ENCODE data around the gene TMEM212.
"Not testable (repeated sequence)": the region's sequence is repeated elsewhere in the genome, so short reads cannot be mapped to it uniquely, and the experiment has no call there.

The TMEM212 gene

DNA sequence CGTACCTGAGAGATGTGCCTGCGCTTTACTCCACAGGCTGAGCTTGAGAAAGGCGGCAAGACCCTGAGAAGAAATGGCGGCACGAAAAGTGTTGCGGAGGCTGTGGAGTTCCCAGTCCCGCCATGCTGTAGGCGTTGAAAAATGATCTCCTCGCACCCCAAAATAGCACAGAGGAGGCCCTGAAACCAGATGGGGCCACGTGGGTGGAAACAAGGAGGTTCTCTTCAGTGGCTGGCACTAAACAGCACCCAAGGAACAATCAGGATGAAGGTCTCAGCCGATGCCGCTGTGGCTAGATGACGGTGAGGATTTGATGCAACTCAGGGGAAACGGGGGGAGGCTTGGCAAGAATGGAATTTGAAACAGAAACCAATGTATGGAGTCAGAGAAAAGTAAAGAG, 57.3 kb downstream of the TMEM212 start:
- no peak for DNase-seq

DNA sequence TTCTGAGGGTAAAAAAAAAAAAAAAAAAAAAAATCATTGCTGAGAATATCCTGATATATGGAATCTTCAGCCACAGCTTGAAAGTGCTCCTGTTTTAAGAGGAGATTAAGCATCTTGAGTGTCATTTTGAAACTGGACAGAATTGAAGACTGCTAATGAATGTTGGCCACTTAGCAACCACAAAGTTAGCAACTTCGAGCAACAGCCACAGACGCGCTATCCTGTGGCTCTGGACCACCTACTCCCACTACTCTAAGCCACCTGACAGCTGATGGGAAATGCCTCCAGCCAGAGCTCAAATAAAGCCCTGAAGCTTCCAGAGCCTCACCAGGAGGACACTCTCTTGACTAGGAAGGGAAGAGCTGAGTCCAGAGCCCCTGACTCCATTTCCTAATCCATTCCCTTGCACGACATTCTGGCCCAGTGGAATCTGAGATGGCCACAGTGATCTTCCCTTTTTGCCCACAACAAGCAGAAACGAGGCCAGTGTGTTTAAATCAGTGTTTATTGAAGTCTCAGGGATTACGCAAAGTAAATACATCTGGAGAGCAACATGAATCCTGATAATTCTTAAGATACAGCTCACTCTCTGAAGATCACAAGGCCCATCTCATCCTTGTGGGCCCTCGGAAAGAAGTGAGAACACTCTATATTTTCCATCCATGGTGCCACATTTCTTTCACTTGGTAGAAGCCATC, 58.6 kb downstream of the TMEM212 start:
- no peak for DNase-seq

DNA sequence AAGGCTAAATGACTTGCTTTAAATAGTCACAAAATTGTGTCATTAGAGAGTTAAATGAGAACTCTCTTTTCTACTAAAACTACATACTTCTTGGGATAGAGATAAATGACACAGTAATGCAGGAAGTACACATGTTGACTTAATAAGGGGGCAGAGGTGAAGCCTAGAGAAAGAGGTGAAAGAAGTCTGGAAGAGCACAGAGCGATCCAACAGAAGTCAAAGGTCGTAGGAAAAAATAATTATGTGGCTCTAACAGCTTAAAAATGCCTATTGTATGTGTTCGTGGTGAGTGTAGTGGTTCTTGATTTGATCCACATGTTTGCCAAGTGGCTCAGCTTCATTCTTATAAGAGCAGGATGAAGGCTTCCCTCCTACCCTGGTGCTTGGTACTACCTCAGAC, 61.7 kb downstream of the TMEM212 start:
- no peak for DNase-seq

DNA sequence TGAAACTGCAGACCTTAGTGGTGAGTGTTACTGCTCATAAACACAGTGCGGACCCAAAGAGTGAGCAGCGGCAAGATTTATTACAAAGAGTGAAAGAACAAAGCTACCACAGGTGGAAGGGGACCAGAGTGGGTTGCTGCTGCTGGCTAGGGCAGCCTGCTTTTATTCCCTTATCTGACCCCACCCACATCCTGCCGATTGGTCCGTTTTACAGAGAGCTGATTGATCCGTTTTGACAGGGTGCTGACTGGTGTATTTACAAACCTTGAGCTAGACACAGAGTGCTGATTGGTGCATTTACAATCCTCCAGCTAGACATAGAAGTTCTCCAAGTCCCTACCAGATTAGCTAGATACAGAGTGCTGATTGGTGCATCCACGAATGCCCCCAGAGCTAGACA, 63.4 kb downstream of the TMEM212 start:
- DNase-seq = not testable (repeated sequence)

DNA sequence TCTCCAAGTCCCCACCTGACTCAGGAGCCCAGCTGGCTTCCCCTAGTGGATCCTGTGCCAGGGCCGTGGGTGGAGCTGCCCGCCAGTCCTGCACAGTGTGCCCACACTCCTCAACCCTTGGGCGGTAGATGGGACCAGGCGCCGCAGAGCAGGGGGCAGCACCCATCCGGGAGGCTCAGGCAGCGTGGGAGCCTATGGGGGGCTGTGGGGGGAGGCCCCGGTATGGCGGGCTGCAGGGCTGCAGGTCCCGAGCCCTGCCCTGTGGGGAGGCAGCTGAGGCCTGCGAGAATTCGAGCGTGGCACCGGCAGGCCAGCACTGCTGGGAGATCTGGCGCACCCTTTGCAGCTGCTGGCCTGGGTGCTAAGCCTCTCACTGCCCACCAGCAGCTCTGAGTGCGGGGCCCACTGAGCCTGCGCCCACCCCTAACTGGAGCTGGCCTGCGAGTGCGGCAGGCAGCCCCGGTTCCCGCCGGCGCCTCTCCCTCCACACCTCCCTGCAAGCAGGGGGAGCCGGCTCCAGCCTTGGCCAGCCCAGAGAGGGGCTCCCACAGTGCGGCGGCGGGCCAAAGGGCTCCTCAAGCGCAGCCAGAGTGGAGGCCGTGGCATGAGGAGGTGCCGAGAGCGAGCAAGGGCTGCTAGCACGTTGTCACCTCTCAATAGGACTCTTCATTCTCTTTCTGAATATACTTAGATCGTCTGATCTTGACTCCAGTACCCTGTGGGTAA, 64.0 kb downstream of the TMEM212 start:
- DNase-seq = no peak

DNA sequence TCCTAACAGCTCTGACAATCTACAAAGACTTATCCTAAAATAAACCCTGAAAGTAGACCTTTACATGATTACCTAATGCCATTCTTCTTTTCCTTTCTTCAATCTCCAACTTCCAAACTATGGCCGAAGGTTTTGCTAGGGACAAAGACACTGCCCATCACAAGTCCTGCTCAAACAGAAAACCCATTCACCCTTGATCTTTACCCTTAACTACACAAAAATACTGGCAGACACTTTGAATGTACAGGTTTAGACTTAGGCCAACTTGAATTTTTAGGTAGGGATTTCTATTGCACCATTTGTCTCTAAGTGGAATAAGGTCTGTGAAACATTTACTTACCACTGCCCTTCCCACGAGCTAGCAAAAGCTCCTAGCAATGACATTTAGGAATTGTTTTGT, 64.6 kb downstream of the TMEM212 start:
- no peak for DNase-seq

DNA sequence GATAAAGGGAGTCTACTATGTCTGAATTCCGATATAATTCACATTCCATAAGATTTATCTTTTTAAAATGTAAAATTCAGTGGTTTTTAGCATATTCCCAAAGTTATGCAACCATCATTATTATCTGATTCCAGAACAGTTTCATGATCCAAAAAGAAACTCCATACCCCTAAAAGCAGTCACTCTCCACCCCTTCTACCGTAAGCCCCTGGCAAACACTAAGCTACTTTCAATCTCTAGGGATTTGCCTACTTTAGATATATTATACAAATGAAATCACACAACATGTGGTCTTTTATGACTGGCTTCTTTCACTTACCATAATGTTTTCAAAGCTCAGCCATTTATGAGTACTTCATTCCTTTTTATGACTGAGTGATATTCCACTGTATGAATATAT, 65.6 kb downstream of the TMEM212 start:
- no peak for DNase-seq

Measured in NCI-H446 treated with DMSO at 0.1 percent for 48 hours (cell line).